NCI-H2196 treated with DMSO at 0.1 percent for 48 hours (cell line): ENCODE data around the gene SLIT1.

Source experiments
- DNase-seq: peaks from one replicate; lab custom pipeline; 2025; ENCODE audit not compliant: unreplicated experiment; lab: John Stamatoyannopoulos, UW

Gene SLIT1

GRCh38 chr10:97203220-97203619 lies 17.5 kb upstream of the SLIT1 start:
- DNase-seq = no peak

- no peak for DNase-seq
These were observed 14.9 kb upstream of the SLIT1 start for GRCh38 chr10:97200616-97201015.

- DNase-seq = no peak
These were observed 13.4 kb upstream of the SLIT1 start for GRCh38 chr10:97199152-97199551.

GRCh38 chr10:97197030-97197500 lies 11.3 kb upstream of the SLIT1 start:
- no peak for DNase-seq

- DNase-seq = no peak
These were observed 10.7 kb upstream of the SLIT1 start for GRCh38 chr10:97196223-97197029.

GRCh38 chr10:97195706-97196222 lies 10.0 kb upstream of the SLIT1 start:
- DNase-seq = no peak

GRCh38 chr10:97192952-97193435 lies 7.2 kb upstream of the SLIT1 start:
- no peak for DNase-seq

GRCh38 chr10:97190450-97190849 lies 4.7 kb upstream of the SLIT1 start:
- DNase-seq = no peak

- DNase-seq = peak; percentile 49
These were observed 2.5 kb upstream of the SLIT1 start for GRCh38 chr10:97188261-97188711.

- DNase-seq = no peak
These were observed 1.2 kb upstream of the SLIT1 start for GRCh38 chr10:97186911-97187310.

GRCh38 chr10:97184971-97185325 lies 811 bp downstream of the SLIT1 start:
- DNase-seq = no peak

GRCh38 chr10:97183314-97183713 lies 2.4 kb downstream of the SLIT1 start:
- DNase-seq = no peak

GRCh38 chr10:97182288-97182990 lies 3.3 kb downstream of the SLIT1 start:
- no peak for DNase-seq

GRCh38 chr10:97180986-97181385 lies 4.8 kb downstream of the SLIT1 start:
- DNase-seq = no peak

GRCh38 chr10:97180363-97180755 lies 5.4 kb downstream of the SLIT1 start:
- DNase-seq = no peak

GRCh38 chr10:97179731-97180362 lies 5.9 kb downstream of the SLIT1 start:
- DNase-seq = no peak

- DNase-seq = no peak
These were observed 6.4 kb downstream of the SLIT1 start for GRCh38 chr10:97179311-97179710.

GRCh38 chr10:97178074-97178473 lies 7.7 kb downstream of the SLIT1 start:
- DNase-seq = no peak

GRCh38 chr10:97176226-97176625 lies 9.5 kb downstream of the SLIT1 start:
- DNase-seq = no peak

- no peak for DNase-seq
These were observed 10.2 kb downstream of the SLIT1 start for GRCh38 chr10:97175586-97175985.

GRCh38 chr10:97174941-97175340 lies 10.8 kb downstream of the SLIT1 start:
- no peak for DNase-seq
